DMS53 (cell line): ENCODE data around the gene RRP8.

Source experiments
- DNase-seq: peaks from one replicate; lab custom pipeline; 2025; lab: John Stamatoyannopoulos, UW

The RRP8 gene

GRCh38 chr11:6567371-6567745 is 36.1 kb downstream of the RRP8 start:
- no peak for DNase-seq

- no peak for DNase-seq
Measured at GRCh38 chr11:6566704-6567370, 36.6 kb downstream of the RRP8 start.

GRCh38 chr11:6565988-6566703 is 37.3 kb downstream of the RRP8 start:
- DNase-seq = no peak

GRCh38 chr11:6565325-6565724 is 38.1 kb downstream of the RRP8 start:
- DNase-seq = no peak

GRCh38 chr11:6563667-6564066 is 39.7 kb downstream of the RRP8 start:
- DNase-seq = no peak

GRCh38 chr11:6563121-6563619 is 40.2 kb downstream of the RRP8 start:
- DNase-seq = no peak

- DNase-seq = no peak
Measured at GRCh38 chr11:6561288-6561687, 42.1 kb downstream of the RRP8 start.

GRCh38 chr11:6559369-6559768 is 44.0 kb downstream of the RRP8 start:
- no peak for DNase-seq

- DNase-seq = no peak
Measured at GRCh38 chr11:6557761-6558674, 45.4 kb downstream of the RRP8 start.

GRCh38 chr11:6557063-6557462 is 46.4 kb downstream of the RRP8 start:
- DNase-seq = no peak

- DNase-seq = no peak
Measured at GRCh38 chr11:6556139-6556949, 47.1 kb downstream of the RRP8 start.

- no peak for DNase-seq
Measured at GRCh38 chr11:6554828-6555706, 48.3 kb downstream of the RRP8 start.

- DNase-seq = no peak
Measured at GRCh38 chr11:6553634-6554033, 49.8 kb downstream of the RRP8 start.

GRCh38 chr11:6548641-6549040 is 54.8 kb downstream of the RRP8 start:
- no peak for DNase-seq

GRCh38 chr11:6548121-6548520 is 55.3 kb downstream of the RRP8 start:
- no peak for DNase-seq

- no peak for DNase-seq
Measured at GRCh38 chr11:6547177-6547576, 56.2 kb downstream of the RRP8 start.

- no peak for DNase-seq
Measured at GRCh38 chr11:6546735-6547134, 56.7 kb downstream of the RRP8 start.

GRCh38 chr11:6545917-6546605 is 57.4 kb downstream of the RRP8 start:
- no peak for DNase-seq
